SU-DHL-6 (cell line): Measurements from ENCODE around the gene GIGYF1.

Source experiments
- H2AFZ ChIP-seq: fragments of 200-600 bp; sonication (generic); 2 replicates; pipeline ENCODE4 v1.6.1; 2014; ENCODE audit warnings: low read depth, mild to moderate bottlenecking, moderate library complexity, mixed read lengths, antibody characterized with exemption, low read length; ENCODE audit not compliant: severe bottlenecking
- H3F3A ChIP-seq: fragments of 200-600 bp; shearing (Covaris generic); 2 replicates; pipeline ENCODE4 v1.6.0; 2016; ENCODE audit warnings: antibody characterized with exemption, mild to moderate bottlenecking; ENCODE audit not compliant: insufficient read depth
- H3K27ac ChIP-seq: fragments of 200-600 bp; sonication (generic); 2 replicates; pipeline ENCODE4 v1.5.1; 2016; ENCODE audit warnings: low read depth, mild to moderate bottlenecking, low read length, moderate library complexity, mixed read lengths
- H3K27me3 ChIP-seq: fragments of 200-600 bp; sonication (generic), shearing (Covaris generic); 2 replicates; pipeline ENCODE4 v1.6.0; 2014; ENCODE audit warnings: mild to moderate bottlenecking, low read length
- H3K36me3 ChIP-seq: fragments of 200-600 bp; sonication (generic); 2 replicates; pipeline ENCODE4 v1.6.1; 2014; ENCODE audit warnings: mild to moderate bottlenecking, low read length, mixed read lengths
- H3K4me2 ChIP-seq: fragments of 300-600, 200-600 bp; shearing (Covaris generic), sonication (generic); 2 replicates; pipeline ENCODE4 v1.6.0; 2014; ENCODE audit warnings: low read length, low read depth, mild to moderate bottlenecking; ENCODE audit not compliant: poor library complexity, severe bottlenecking
- H3K4me3 ChIP-seq: fragments of 200-600 bp; sonication (generic); 2 replicates; pipeline ENCODE4 v1.5.1; 2014; ENCODE audit warnings: antibody characterized with exemption, low read length, mild to moderate bottlenecking, mixed read lengths; ENCODE audit not compliant: insufficient read depth, poor library complexity, severe bottlenecking
- H3K79me2 ChIP-seq: fragments of 200-600 bp; sonication (generic); 2 replicates; pipeline ENCODE4 v1.6.1; 2014; ENCODE audit warnings: mild to moderate bottlenecking, low read length, moderate library complexity; ENCODE audit not compliant: insufficient read depth
- H3K9ac ChIP-seq: fragments of 200-600 bp; sonication (generic); 2 replicates; pipeline ENCODE4 v1.7.0; 2014; ENCODE audit warnings: mild to moderate bottlenecking, low read length
- H3K9me2 ChIP-seq: fragments of 200-600 bp; sonication (generic); replicated peaks from 2 replicates; pipeline ENCODE4 v1.6.1; 2014; ENCODE audit warnings: low read length; ENCODE audit not compliant: insufficient read depth
- H3K9me3 ChIP-seq: fragments of 200-600 bp; sonication (generic); 2 replicates; pipeline ENCODE4 v1.6.1; 2014; ENCODE audit warnings: low read length, mixed read lengths; ENCODE audit not compliant: insufficient read depth
- H4K20me1 ChIP-seq: fragments of 200-600 bp; sonication (generic); 2 replicates; pipeline ENCODE4 v1.6.1; 2014; ENCODE audit warnings: low read depth, mild to moderate bottlenecking, antibody characterized with exemption, low read length, moderate library complexity, mixed read lengths
- CTCF ChIP-seq: fragments of 200-600 bp; sonication (generic); IDR thresholded peaks from one replicate; pipeline ENCODE4 v1.5.1; 2017; ENCODE audit warnings: antibody characterized with exemption, mild to moderate bottlenecking, low read length, moderate library complexity; ENCODE audit not compliant: insufficient read depth, poor library complexity, severe bottlenecking
- EZH2phosphoT487 ChIP-seq: fragments of 200-600 bp; sonication (generic), shearing (Covaris generic); conservative IDR thresholded peaks from 2 replicates; pipeline ENCODE4 v1.6.1; 2018; ENCODE audit warnings: mild to moderate bottlenecking, antibody characterized with exemption, low read length, moderate library complexity, mixed read lengths

The GIGYF1 gene

GRCh38 chr7:100673942-100674410 lies 20.1 kb downstream of the GIGYF1 start:
- Histone ChIP-seq H3K36me3 (no peaks in the 10 kb centered on the region), H3K4me3 (peak overlapping the region; percentile 86), H3K9ac (peak overlapping the region; percentile 87), H3K27me3 (no peaks in the 10 kb centered on the region), H3K27ac (peak overlapping the region; percentile 70), H3K79me2 (peaks cover 13% of the 10 kb centered on the region), H2AFZ (peak overlapping the region; percentile 39), H3K9me3 (no peaks in the 10 kb centered on the region), H3K9me2 (no peaks in the 10 kb centered on the region), H4K20me1 (no peaks in the 10 kb centered on the region; the same call in 1 of the 2 replicates), H3F3A (peaks cover 10% of the 10 kb centered on the region), H3K4me2 (peak overlapping the region; percentile 71)
- TF ChIP-seq CTCF (no peak), EZH2phosphoT487 (no peak)

GRCh38 chr7:100673302-100673941 lies 20.6 kb downstream of the GIGYF1 start, which contains the start of gene GNB2:
TSS of gene GNB2 (plus strand) at chr7:100673740. CDS start at chr7:100676266, 2,526 bp downstream.
- peak within 1 kb of the TSS; percentile 71 for H3K4me2 ChIP-seq
- H4K20me1 ChIP-seq = no peaks in the 10 kb centered on the region; the same call in 1 of the 2 replicates
- TF ChIP-seq EZH2phosphoT487 (no peak), CTCF (no peak)
- H3K27ac ChIP-seq = peak within 1 kb of the TSS; percentile 70
- peak within 1 kb of the TSS; percentile 86 for H3K4me3 ChIP-seq
- peaks cover 13% of the 10 kb centered on the region for H3K79me2 ChIP-seq
- no peaks in the 10 kb centered on the region for H3K27me3 ChIP-seq
- no peaks in the 10 kb centered on the region for H3K9me3 ChIP-seq
- H3F3A ChIP-seq = peaks cover 10% of the 10 kb centered on the region
- no peaks in the 10 kb centered on the region for H3K9me2 ChIP-seq
- H3K9ac ChIP-seq = peak within 1 kb of the TSS; percentile 87
- no peaks in the 10 kb centered on the region for H3K36me3 ChIP-seq
- H2AFZ ChIP-seq = peak within 1 kb of the TSS; percentile 52

- no peak overlapping the region for H3K9ac ChIP-seq
- no peaks in the 10 kb centered on the region; the same call in 1 of the 2 replicates for H4K20me1 ChIP-seq
- no peaks in the 10 kb centered on the region for H3K27me3 ChIP-seq
- TF ChIP-seq CTCF = no peak
- no peak for TF ChIP-seq EZH2phosphoT487
- no peak overlapping the region for H3K27ac ChIP-seq
- no peak overlapping the region for H2AFZ ChIP-seq
- peaks cover 13% of the 10 kb centered on the region for H3K79me2 ChIP-seq
- H3F3A ChIP-seq = peaks cover 10% of the 10 kb centered on the region
- H3K9me2 ChIP-seq = no peaks in the 10 kb centered on the region
- H3K9me3 ChIP-seq = no peaks in the 10 kb centered on the region
- H3K36me3 ChIP-seq = no peaks in the 10 kb centered on the region
- H3K4me3 ChIP-seq = no peak overlapping the region
- no peak overlapping the region for H3K4me2 ChIP-seq
These were observed 22.4 kb downstream of the GIGYF1 start for GRCh38 chr7:100671353-100672327.
